ENCODE results near the gene PHF5A. TPM values are rescaled to one million over a fixed set of nuclear protein-coding genes. Genes with fewer than 3 reads are reported as not detected.
"Not testable (repeated sequence)": the region's sequence is repeated elsewhere in the genome, so short reads cannot be mapped to it uniquely, and the experiment has no call there.

The PHF5A gene
- total RNA-seq, 1 donor from 2014 or later = 25.5 TPM

GRCh38 chr22:41433480-41433879, 35.0 kb downstream of the PHF5A start:
- DNase-seq (ENCODE audit: missing footprints); ATAC-seq; intact Hi-C loops (cut with DNase I): not testable (repeated sequence)

- intact Hi-C loops (cut with DNase I) = no loop called here
- ATAC-seq (no peak), DNase-seq (ENCODE audit: missing footprints) (no peak)
Observed at GRCh38 chr22:41431656-41432055, 36.8 kb downstream of the PHF5A start.

GRCh38 chr22:41429951-41430332, 38.5 kb downstream of the PHF5A start:
- intact Hi-C loops (cut with DNase I) = no loop called here
- ATAC-seq (no peak), DNase-seq (ENCODE audit: missing footprints) (no peak)

- DNase-seq (ENCODE audit: missing footprints) = no peak
- intact Hi-C loops (cut with DNase I) = no loop called here
- no peak for ATAC-seq
Observed at GRCh38 chr22:41429232-41429950, 39.1 kb downstream of the PHF5A start.

- intact Hi-C loops (cut with DNase I) = no loop called here
Observed at GRCh38 chr22:41425660-41426365, 42.7 kb downstream of the PHF5A start.

GRCh38 chr22:41418717-41419116, 49.8 kb downstream of the PHF5A start:
- intact Hi-C loops (cut with DNase I) = no loop called here
- no peak for ATAC-seq
- DNase-seq (ENCODE audit: missing footprints) = no peak

More at GRCh38 chr22:41425660-41426365, 42.7 kb downstream of the PHF5A start:
- ATAC-seq = no peak
- DNase-seq (ENCODE audit: missing footprints) = no peak

GRCh38 chr22:41417622-41418390, 50.7 kb downstream of the PHF5A start:
- DNase-seq (ENCODE audit: missing footprints) = peak; percentile 94
- peak; percentile 73 for ATAC-seq
- intact Hi-C loops (cut with DNase I) = no loop called here

GRCh38 chr22:41415554-41415953, 52.9 kb downstream of the PHF5A start:
- intact Hi-C loops (cut with DNase I) = no loop called here
- ATAC-seq = no peak
- DNase-seq (ENCODE audit: missing footprints) = no peak

- intact Hi-C loops (cut with DNase I) = loop anchor here (2.0 kb wide), 1 partner anchor 150 kb away; no protein-coding TSS in a partner anchor
Observed at GRCh38 chr22:41411021-41411851, 57.3 kb downstream of the PHF5A start.

GRCh38 chr22:41410311-41410751, 58.2 kb downstream of the PHF5A start:
- ATAC-seq = peak; percentile 71
- peak; percentile 79 for DNase-seq (ENCODE audit: missing footprints)
- intact Hi-C loops (cut with DNase I) = loop anchor here (2.0 kb wide), 1 partner anchor 150 kb away; no protein-coding TSS in a partner anchor

More at GRCh38 chr22:41411021-41411851, 57.3 kb downstream of the PHF5A start:
- DNase-seq (ENCODE audit: missing footprints) (no peak), ATAC-seq (peak; percentile 12)

Other genes with a start within 250 kb of the PHF5A start
- 26.4 TPM for gene CHADL, start 227.8 kb downstream of the PHF5A start, total RNA-seq
- 51.5 TPM for gene RANGAP1, start 182.5 kb downstream of the PHF5A start, total RNA-seq
- gene ZC3H7B, start 167.2 kb downstream of the PHF5A start, total RNA-seq = 45.5 TPM
- gene TEF, start 86.8 kb downstream of the PHF5A start, total RNA-seq = 23.5 TPM
- 68.0 TPM for gene TOB2, start 21.9 kb downstream of the PHF5A start, total RNA-seq
- gene ACO2, start 425 bp upstream of the PHF5A start, total RNA-seq = 810 TPM
- 20.1 TPM for gene POLR3H, start 75.8 kb upstream of the PHF5A start, total RNA-seq
- 265 TPM for gene CSDC2, start 92.3 kb upstream of the PHF5A start, total RNA-seq
- 16.2 TPM for gene PMM1, start 121.1 kb upstream of the PHF5A start, total RNA-seq
- 41.6 TPM for gene DESI1, start 152.4 kb upstream of the PHF5A start, total RNA-seq
- 172 TPM for gene XRCC6, start 152.6 kb upstream of the PHF5A start, total RNA-seq
- 216 TPM for gene SNU13, start 220.2 kb upstream of the PHF5A start, total RNA-seq
- gene MEI1, start 230.8 kb upstream of the PHF5A start, total RNA-seq = 0.41 TPM